ENCODE results near the gene CXCR1. TPM values are rescaled to one million over a fixed set of nuclear protein-coding genes. Genes with fewer than 3 reads are reported as not detected.

Gene CXCR1
- total RNA-seq, 1 donor = not detected

GRCh38 chr2:218186355-218186766 is 19.6 kb upstream of the CXCR1 start:
- Histone ChIP-seq H3K36me3 (ENCODE audit: insufficient read depth, low read length) (no peaks in the 10 kb centered on the region), H2AFZ (ENCODE audit: low read length) (peak overlapping the region; percentile 87), H3K4me2 (ENCODE audit: insufficient read depth, low read length) (peak overlapping the region; percentile 49), H3K79me2 (ENCODE audit: insufficient read depth, low read length) (no peaks in the 10 kb centered on the region), H3K27me3 (ENCODE audit: insufficient read depth, low read length) (peaks cover 14% of the 10 kb centered on the region), H4K20me1 (ENCODE audit: insufficient read depth, low read length) (no peaks in the 10 kb centered on the region), H3K9me3 (ENCODE audit: low read depth, low read length) (no peaks in the 10 kb centered on the region), H3K4me1 (ENCODE audit: insufficient read depth, low read length) (peaks cover 4% of the 10 kb centered on the region), H3K27ac (ENCODE audit: low read depth, low read length) (no peak overlapping the region), H3K4me3 (ENCODE audit: insufficient read depth, low read length) (no peak overlapping the region)
- DNase-seq (ENCODE audit: insufficient read length, low spot score, missing footprints) = peak; percentile 74
- TF ChIP-seq CTCF (IDR thresholded peaks at IDR 0.05; ENCODE audit: extremely low read depth, low read depth, low read length) = peak; percentile 88

- peaks cover 4% of the 10 kb centered on the region for H3K4me1 ChIP-seq (ENCODE audit: insufficient read depth, low read length)
- DNase-seq (ENCODE audit: insufficient read length, low spot score, missing footprints) = no peak
- H3K4me3 ChIP-seq (ENCODE audit: insufficient read depth, low read length) = no peak overlapping the region
- no peak overlapping the region for H2AFZ ChIP-seq (ENCODE audit: low read length)
- H3K4me2 ChIP-seq (ENCODE audit: insufficient read depth, low read length) = no peak overlapping the region
- TF ChIP-seq CTCF (IDR thresholded peaks at IDR 0.05; ENCODE audit: extremely low read depth, low read depth, low read length) = no peak
- H4K20me1 ChIP-seq (ENCODE audit: insufficient read depth, low read length) = no peaks in the 10 kb centered on the region
- H3K9me3 ChIP-seq (ENCODE audit: low read depth, low read length) = no peaks in the 10 kb centered on the region
- H3K27me3 ChIP-seq (ENCODE audit: insufficient read depth, low read length) = peaks cover 17% of the 10 kb centered on the region
- H3K36me3 ChIP-seq (ENCODE audit: insufficient read depth, low read length) = no peaks in the 10 kb centered on the region
- no peak overlapping the region for H3K27ac ChIP-seq (ENCODE audit: low read depth, low read length)
- no peaks in the 10 kb centered on the region for H3K79me2 ChIP-seq (ENCODE audit: insufficient read depth, low read length)
Measured at GRCh38 chr2:218184331-218184730, 17.6 kb upstream of the CXCR1 start.

- Histone ChIP-seq H2AFZ (ENCODE audit: low read length) (no peak overlapping the region), H4K20me1 (ENCODE audit: insufficient read depth, low read length) (no peaks in the 10 kb centered on the region), H3K27me3 (ENCODE audit: insufficient read depth, low read length) (peaks cover 17% of the 10 kb centered on the region), H3K9me3 (ENCODE audit: low read depth, low read length) (no peaks in the 10 kb centered on the region), H3K4me2 (ENCODE audit: insufficient read depth, low read length) (no peak overlapping the region), H3K4me1 (ENCODE audit: insufficient read depth, low read length) (no peaks in the 10 kb centered on the region), H3K36me3 (ENCODE audit: insufficient read depth, low read length) (no peaks in the 10 kb centered on the region), H3K4me3 (ENCODE audit: insufficient read depth, low read length) (no peak overlapping the region), H3K27ac (ENCODE audit: low read depth, low read length) (no peak overlapping the region), H3K79me2 (ENCODE audit: insufficient read depth, low read length) (no peaks in the 10 kb centered on the region)
- DNase-seq (ENCODE audit: insufficient read length, low spot score, missing footprints) = no peak
- no peak for TF ChIP-seq CTCF (IDR thresholded peaks at IDR 0.05; ENCODE audit: extremely low read depth, low read depth, low read length)
Measured at GRCh38 chr2:218180467-218181114, 13.8 kb upstream of the CXCR1 start.

GRCh38 chr2:218179782-218180181 is 13.0 kb upstream of the CXCR1 start:
- Histone ChIP-seq H3K27me3 (ENCODE audit: insufficient read depth, low read length) (peaks cover 12% of the 10 kb centered on the region), H3K4me2 (ENCODE audit: insufficient read depth, low read length) (no peak overlapping the region), H3K4me1 (ENCODE audit: insufficient read depth, low read length) (no peaks in the 10 kb centered on the region), H3K9me3 (ENCODE audit: low read depth, low read length) (no peaks in the 10 kb centered on the region), H4K20me1 (ENCODE audit: insufficient read depth, low read length) (no peaks in the 10 kb centered on the region), H2AFZ (ENCODE audit: low read length) (no peak overlapping the region), H3K27ac (ENCODE audit: low read depth, low read length) (no peak overlapping the region), H3K79me2 (ENCODE audit: insufficient read depth, low read length) (no peaks in the 10 kb centered on the region), H3K4me3 (ENCODE audit: insufficient read depth, low read length) (no peak overlapping the region), H3K36me3 (ENCODE audit: insufficient read depth, low read length) (no peaks in the 10 kb centered on the region)
- no peak for TF ChIP-seq CTCF (IDR thresholded peaks at IDR 0.05; ENCODE audit: extremely low read depth, low read depth, low read length)
- no peak for DNase-seq (ENCODE audit: insufficient read length, low spot score, missing footprints)
